Vagina (tissue), 2 donors: ENCODE measurements around the gene ENTHD1.

Experiments
- POLR2A ChIP-seq, 2 donors: fragments of 450-650 bp; IDR thresholded peaks; one replicate each; pipeline ENCODE4 v1.6.1; 2017; ENCODE audit warnings: antibody characterized with exemption in 2 of 2, mild to moderate bottlenecking in 2 of 2, moderate library complexity in 2 of 2
- TF ChIP-seq, protein P1 (sequence below), 3 experiments: fragments of 450-650 bp in 2 of 3; fragments of 200-600 bp in 1 of 3; sonication (generic) in 1 of 3; IDR thresholded peaks; one replicate each; pipeline ENCODE4 v1.5.1; 2017 to 2019; ENCODE audit warnings: antibody characterized with exemption in 3 of 3, mild to moderate bottlenecking in 2 of 3, moderate library complexity in 2 of 3

DNA sequence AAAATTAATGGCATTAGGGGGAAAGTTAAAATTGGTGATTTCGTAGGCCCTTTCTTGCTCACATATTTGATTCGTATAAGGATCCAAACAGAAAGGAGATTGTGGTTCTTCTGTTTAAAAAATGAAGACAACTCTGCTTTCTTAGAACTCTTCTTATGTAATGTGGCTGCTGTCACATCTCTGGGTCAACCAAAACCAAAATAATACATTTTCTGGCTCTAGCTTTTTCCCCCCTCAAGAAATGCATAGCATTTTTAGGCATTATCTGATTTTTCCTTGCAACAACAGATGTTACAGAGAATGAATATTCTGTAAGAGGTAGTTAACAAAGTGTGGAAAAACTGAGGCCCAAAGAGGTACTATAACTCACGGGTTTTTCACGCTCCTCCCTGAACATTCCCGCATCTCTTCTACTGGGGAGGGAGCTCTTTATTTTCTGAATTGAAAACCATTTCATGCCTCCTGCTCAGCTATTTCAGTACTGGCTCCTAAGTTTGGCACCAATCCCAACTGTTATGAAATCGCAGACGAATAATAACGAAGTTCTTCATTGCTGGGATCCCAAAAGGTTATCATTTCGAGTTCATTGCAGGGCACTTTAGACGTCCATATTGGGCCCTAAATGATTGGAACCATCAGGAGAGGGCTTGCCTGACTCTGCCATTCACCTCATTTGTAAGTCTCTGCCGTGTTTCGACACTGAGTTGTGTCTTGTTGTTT is 24.4 kb upstream of the ENTHD1 start:
- TF ChIP-seq POLR2A (IDR thresholded peaks at IDR 0.05): no peak
- TF ChIP-seq, protein P1, sequence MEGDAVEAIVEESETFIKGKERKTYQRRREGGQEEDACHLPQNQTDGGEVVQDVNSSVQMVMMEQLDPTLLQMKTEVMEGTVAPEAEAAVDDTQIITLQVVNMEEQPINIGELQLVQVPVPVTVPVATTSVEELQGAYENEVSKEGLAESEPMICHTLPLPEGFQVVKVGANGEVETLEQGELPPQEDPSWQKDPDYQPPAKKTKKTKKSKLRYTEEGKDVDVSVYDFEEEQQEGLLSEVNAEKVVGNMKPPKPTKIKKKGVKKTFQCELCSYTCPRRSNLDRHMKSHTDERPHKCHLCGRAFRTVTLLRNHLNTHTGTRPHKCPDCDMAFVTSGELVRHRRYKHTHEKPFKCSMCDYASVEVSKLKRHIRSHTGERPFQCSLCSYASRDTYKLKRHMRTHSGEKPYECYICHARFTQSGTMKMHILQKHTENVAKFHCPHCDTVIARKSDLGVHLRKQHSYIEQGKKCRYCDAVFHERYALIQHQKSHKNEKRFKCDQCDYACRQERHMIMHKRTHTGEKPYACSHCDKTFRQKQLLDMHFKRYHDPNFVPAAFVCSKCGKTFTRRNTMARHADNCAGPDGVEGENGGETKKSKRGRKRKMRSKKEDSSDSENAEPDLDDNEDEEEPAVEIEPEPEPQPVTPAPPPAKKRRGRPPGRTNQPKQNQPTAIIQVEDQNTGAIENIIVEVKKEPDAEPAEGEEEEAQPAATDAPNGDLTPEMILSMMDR (IDR thresholded peaks at IDR 0.05): no peak
